WTC11 (cell line): ENCODE data around the gene NCMAP.

Experiments used
- CTCF ChIP-seq: fragments of 200-600 bp; IDR thresholded peaks from 2 replicates; pipeline ENCODE4 v1.8.0; 2022; ENCODE audit warnings: antibody characterized with exemption
- TF ChIP-seq, protein P1 (sequence below): sonication (generic); formaldehyde crosslinking; IDR thresholded peaks from 2 replicates; pipeline ENCODE4 v1.8.1; 2022; ENCODE audit warnings: low read depth, mild to moderate bottlenecking, moderate library complexity, missing genetic modification reagents, borderline replicate concordance

- TF ChIP-seq, protein P1, sequence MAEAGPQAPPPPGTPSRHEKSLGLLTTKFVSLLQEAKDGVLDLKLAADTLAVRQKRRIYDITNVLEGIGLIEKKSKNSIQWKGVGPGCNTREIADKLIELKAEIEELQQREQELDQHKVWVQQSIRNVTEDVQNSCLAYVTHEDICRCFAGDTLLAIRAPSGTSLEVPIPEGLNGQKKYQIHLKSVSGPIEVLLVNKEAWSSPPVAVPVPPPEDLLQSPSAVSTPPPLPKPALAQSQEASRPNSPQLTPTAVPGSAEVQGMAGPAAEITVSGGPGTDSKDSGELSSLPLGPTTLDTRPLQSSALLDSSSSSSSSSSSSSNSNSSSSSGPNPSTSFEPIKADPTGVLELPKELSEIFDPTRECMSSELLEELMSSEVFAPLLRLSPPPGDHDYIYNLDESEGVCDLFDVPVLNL (CRISPR knock-in tag): no peak
- TF ChIP-seq CTCF: no peak
These were observed 50.4 kb downstream of the NCMAP start for GRCh38 chr1:24606296-24606605.
